IMR-90 (cell line): Measurements from ENCODE around the gene SLC6A17. TPM values are rescaled to one million over a fixed set of nuclear protein-coding genes. Genes with fewer than 3 reads are reported as not detected.
A peak's percentile ranks its signal among the peaks of the same experiment; 100 is the strongest.

Source experiments
- ATAC-seq: fragments of 200-7000 bp; cut with Tn5 transposase; 2 replicates; pipeline ENCODE4 v1.9.1; 2020; ENCODE audit warnings: low read depth, mild to moderate bottlenecking, moderate library complexity
- BruUV-seq: library from RNA; stranded (reverse); fragments of 400-500 nt; replicated peaks from 2 replicates; lab custom pipeline; 2021; lab: Mats Ljungman, UMichigan
- CTCF ChIA-PET: fragments of 300-600 bp; formaldehyde crosslinking; extraction: SDS; loops from one replicate; lab custom pipeline; 2021; ENCODE audit warnings: antibody characterized with exemption; lab: Yijun Ruan, JAX
- POLR2A ChIA-PET: fragments of 300-600 bp; sonication (Branson Sonifier 250); formaldehyde crosslinking; loops from one replicate; lab custom pipeline; 2022; ENCODE audit warnings: antibody characterized with exemption; ENCODE audit not compliant: unreplicated experiment; lab: Charles Lee
- DNase-seq: peaks from one replicate; pipeline ENCODE4 v3.0.0; 2013
- H2AFZ ChIP-seq: replicated peaks from 2 replicates; pipeline ENCODE3; 2013; ENCODE audit warnings: low read length, mild to moderate bottlenecking; ENCODE audit not compliant: poor library complexity
- H2AK5ac ChIP-seq: 2 replicates; pipeline ENCODE4 v1.6.1; 2013; ENCODE audit warnings: low read depth, low read length, inconsistent platforms
- H2AK9ac ChIP-seq: replicated peaks from 2 replicates; pipeline ENCODE3; 2013; ENCODE audit warnings: mild to moderate bottlenecking, low read depth, low read length, moderate library complexity; ENCODE audit not compliant: poor library complexity
- H2BK120ac ChIP-seq: 2 replicates; pipeline ENCODE4 v1.6.1; 2013; ENCODE audit warnings: low read depth, low read length, inconsistent platforms
- H2BK15ac ChIP-seq: 3 replicates; pipeline ENCODE4 v1.6.1; 2013; ENCODE audit warnings: low read depth, low read length, inconsistent platforms
- H2BK20ac ChIP-seq: 2 replicates; pipeline ENCODE4 v1.6.1; 2013; ENCODE audit warnings: low read depth, mild to moderate bottlenecking, inconsistent platforms, low read length, moderate library complexity
- H2BK5ac ChIP-seq: 2 replicates; pipeline ENCODE4 v1.6.1; 2013; ENCODE audit warnings: mild to moderate bottlenecking, low read depth, low read length, inconsistent platforms; ENCODE audit not compliant: poor library complexity, severe bottlenecking
- H3K14ac ChIP-seq: replicated peaks from 2 replicates; pipeline ENCODE4 v1.6.1; 2013; ENCODE audit warnings: low read depth, low read length, inconsistent platforms
- H3K18ac ChIP-seq: 2 replicates; pipeline ENCODE4 v1.6.1; 2013; ENCODE audit warnings: low read depth, low read length, control low read depth
- H3K23ac ChIP-seq: 2 replicates; pipeline ENCODE4 v1.6.1; 2013; ENCODE audit warnings: low read depth, low read length, inconsistent platforms
- H3K27ac ChIP-seq: 2 replicates; pipeline ENCODE4 v1.5.1; 2013; ENCODE audit warnings: mild to moderate bottlenecking, control low read depth, low read length; ENCODE audit not compliant: insufficient read depth
- H3K27me3 ChIP-seq: 2 replicates; pipeline ENCODE4 v1.6.1; 2013; ENCODE audit warnings: low read length; ENCODE audit not compliant: control insufficient read depth, insufficient read depth
- H3K36me3 ChIP-seq: 2 replicates; pipeline ENCODE4 v1.6.1; 2013; ENCODE audit warnings: low read length, mixed read lengths; ENCODE audit not compliant: control insufficient read depth, insufficient read depth
- H3K4ac ChIP-seq: 2 replicates; pipeline ENCODE4 v1.6.1; 2013; ENCODE audit warnings: low read depth, low read length, inconsistent platforms
- H3K4me1 ChIP-seq: 2 replicates; pipeline ENCODE4 v1.6.1; 2013; ENCODE audit warnings: low read length, mixed read lengths; ENCODE audit not compliant: control insufficient read depth, insufficient read depth
- H3K4me2 ChIP-seq: 2 replicates; pipeline ENCODE4 v1.6.1; 2013; ENCODE audit warnings: low read depth, mild to moderate bottlenecking, control low read depth, low read length, moderate library complexity
- H3K4me3 ChIP-seq: 2 replicates; pipeline ENCODE4 v1.5.1; 2013; ENCODE audit warnings: low read depth, mild to moderate bottlenecking, control low read depth, low read length, moderate library complexity; ENCODE audit not compliant: insufficient read depth
- H3K56ac ChIP-seq: 2 replicates; pipeline ENCODE4 v1.6.1; 2013; ENCODE audit warnings: low read length, inconsistent platforms; ENCODE audit not compliant: insufficient read depth; ENCODE audit errors: extremely low read depth
- H3K79me1 ChIP-seq, 2 experiments: 2 replicates each; pipeline ENCODE4 v1.6.1; 2013; ENCODE audit warnings: low read length in 2 of 2, inconsistent platforms in 1 of 2, low read depth in 1 of 2
- H3K9ac ChIP-seq: 2 replicates; pipeline ENCODE4 v1.6.1; 2013; ENCODE audit warnings: low read depth, low read length, control low read depth
- H3K9me1 ChIP-seq: 2 replicates; pipeline ENCODE4 v1.6.1; 2013; ENCODE audit warnings: low read length, inconsistent platforms; ENCODE audit not compliant: insufficient read depth
- H3K9me3 ChIP-seq: 2 replicates; pipeline ENCODE4 v1.6.1; 2013; ENCODE audit warnings: low read length; ENCODE audit not compliant: control insufficient read depth, insufficient read depth
- H4K20me1 ChIP-seq: 2 replicates; pipeline ENCODE4 v1.6.1; 2013; ENCODE audit warnings: low read length, inconsistent platforms; ENCODE audit not compliant: insufficient read depth
- H4K5ac ChIP-seq: 2 replicates; pipeline ENCODE4 v1.6.1; 2013; ENCODE audit warnings: mild to moderate bottlenecking, low read depth, low read length, control low read depth
- H4K8ac ChIP-seq, 2 experiments: 2 replicates each; pipeline ENCODE4 v1.6.1; 2013; ENCODE audit warnings: low read depth in 2 of 2, low read length in 2 of 2, control low read depth in 1 of 2, inconsistent platforms in 1 of 2
- H4K91ac ChIP-seq: 2 replicates; pipeline ENCODE4 v1.6.1; 2013; ENCODE audit warnings: low read depth, low read length, inconsistent platforms; ENCODE audit not compliant: insufficient read depth
- CHD1 ChIP-seq: IDR thresholded peaks from 2 replicates; pipeline ENCODE4 v1.6.1; 2012; ENCODE audit warnings: low read depth, low read length, improper control_type of control experiment
- FOS ChIP-seq: fragments of 150-350 bp; IDR thresholded peaks from 2 replicates; pipeline ENCODE4 v1.6.1; 2016; ENCODE audit warnings: low read depth, low read length
- WGBS, 2 experiments: methylation state at CpG; one replicate each; pipeline versions ENCODE4 v1.1.5 to v1.1.7; 2013; ENCODE audit warnings: missing lambda C conversion rate in 2 of 2; ENCODE audit not compliant: insufficient read length in 1 of 2; ENCODE audit errors: extremely low coverage in 2 of 2; 5-methylcytosine and 5-hydroxymethylcytosine counted together
- dilution Hi-C: fragments of 300-500 bp; cut with HindIII; formaldehyde crosslinking; loops from one replicate; pipeline ENCODE4 v1.14.3; 2018; ENCODE audit warnings: low sequenced_read_pairs; ENCODE audit not compliant: unreplicated experiment
- in situ Hi-C: fragments of 300-500 bp; cut with MboI; formaldehyde crosslinking; loops from 3 replicates; pipeline ENCODE4 v1.14.3; 2019; ENCODE audit warnings: low sequenced_read_pairs, inconsistent platforms, mixed read lengths
- intact Hi-C: fragments of 100-400 bp; cut with micrococcal nuclease; formaldehyde crosslinking; loops from 2 replicates; pipeline ENCODE4 v1.10.0; 2022
- polyA plus RNA-seq, 3 experiments: library from polyadenylated mRNA; depleted of rRNA; stranded (reverse); fragments of >200 nt; gene quantifications; 2 replicates each; pipeline ENCODE4 v1.2.3, GENCODE V29; 2012; ENCODE audit warnings: low replicate concordance in 1 of 3
- total RNA-seq: library from RNA; depleted of rRNA; stranded (reverse); fragments of >200 nt; gene quantifications from 2 replicates; pipeline ENCODE4 v1.2.3, GENCODE V29; 2012

SLC6A17 gene
- total and polyA plus RNA-seq, 2 of the 4 experiments (the other 2 are of a cell fraction), result 0.54 to 0.82 TPM

- Histone ChIP-seq H4K20me1 (no peaks in the 10 kb centered on the region), H3K27me3 (peaks cover 5% of the 10 kb centered on the region), H2AFZ (peak overlapping the region; percentile 69), H3K9me3 (no peaks in the 10 kb centered on the region), H3K18ac (no peak overlapping the region), H2BK5ac (no peak overlapping the region), H3K56ac (no peak overlapping the region), H3K4me1 (peaks cover 6% of the 10 kb centered on the region; the same call in 1 of the 2 replicates), H3K4me2 (no peak overlapping the region), H3K4me3 (no peak overlapping the region), H2BK20ac (no peak overlapping the region), H3K4ac (no peak overlapping the region), H3K79me1 (no peaks in the 10 kb centered on the region), H3K23ac (no peak overlapping the region), H3K9me1 (no peaks in the 10 kb centered on the region; the same call in 1 of the 2 replicates), H3K36me3 (no peaks in the 10 kb centered on the region), H2BK120ac (no peak overlapping the region), H2AK5ac (no peak overlapping the region; the same call in 1 of the 2 replicates), H4K8ac (no peak overlapping the region; a peak in 1 of 4 replicates), H3K9ac (no peak overlapping the region), H3K14ac (no peak overlapping the region), H3K27ac (no peak overlapping the region), H4K5ac (no peak overlapping the region), H2AK9ac (peak overlapping the region; percentile 8), H4K91ac (no peak overlapping the region), H2BK15ac (no peak overlapping the region)
- WGBS, 2 experiments, result no CpG with 5 or more reads among the region's 5 CpGs
- ChIA-PET POLR2A (no interaction called here), CTCF (no interaction called here)
- intact Hi-C loops (no loop called here), in situ Hi-C loops (no loop called here), dilution Hi-C loops (no loop called here)
- DNase-seq, result peak; percentile 33
- no TSS peak for BruUV-seq
- TF ChIP-seq CHD1, result no peak
- peak; percentile 25; the same call in 1 of the 2 replicates for TF ChIP-seq FOS
- ATAC-seq, result peak; percentile 18; the same call in 1 of the 2 replicates
Observed at GRCh38 chr1:110234691-110235090, 84.4 kb downstream of the SLC6A17 start.
